Loucy (cell line): ENCODE measurements around the gene UXT.

ENCODE experiments used
- EZH2phosphoT487 ChIP-seq: fragments of 200-600 bp; IDR thresholded peaks from 2 replicates; pipeline ENCODE4 v1.6.1; 2018; ENCODE audit warnings: antibody characterized with exemption, mild to moderate bottlenecking, moderate library complexity, borderline replicate concordance
- TF ChIP-seq, protein P1 (sequence below): fragments of 200-600 bp; sonication (generic); conservative IDR thresholded peaks from 2 replicates; pipeline ENCODE4 v1.5.1; 2014; ENCODE audit warnings: mild to moderate bottlenecking, antibody characterized with exemption, low read length

DNA sequence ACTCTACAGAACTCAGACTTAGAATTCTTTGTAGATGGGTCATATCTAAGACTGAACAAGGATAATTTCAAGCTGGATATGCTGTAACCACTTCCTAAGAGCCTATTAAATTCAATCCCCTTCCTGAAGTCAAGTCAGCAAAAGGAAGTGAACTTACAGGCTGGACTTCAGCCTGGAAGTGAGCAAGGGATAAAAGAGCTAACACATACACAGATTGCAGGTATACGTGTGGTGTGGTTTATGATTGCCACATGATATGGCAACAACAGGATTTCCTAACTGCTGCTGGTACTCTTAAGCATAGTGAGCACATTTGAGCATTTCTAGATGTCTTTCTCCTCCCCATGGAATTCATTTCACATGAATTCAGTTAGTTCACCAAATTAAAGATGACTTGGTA, 38.2 kb upstream of the UXT start:
- TF ChIP-seq, protein P1, sequence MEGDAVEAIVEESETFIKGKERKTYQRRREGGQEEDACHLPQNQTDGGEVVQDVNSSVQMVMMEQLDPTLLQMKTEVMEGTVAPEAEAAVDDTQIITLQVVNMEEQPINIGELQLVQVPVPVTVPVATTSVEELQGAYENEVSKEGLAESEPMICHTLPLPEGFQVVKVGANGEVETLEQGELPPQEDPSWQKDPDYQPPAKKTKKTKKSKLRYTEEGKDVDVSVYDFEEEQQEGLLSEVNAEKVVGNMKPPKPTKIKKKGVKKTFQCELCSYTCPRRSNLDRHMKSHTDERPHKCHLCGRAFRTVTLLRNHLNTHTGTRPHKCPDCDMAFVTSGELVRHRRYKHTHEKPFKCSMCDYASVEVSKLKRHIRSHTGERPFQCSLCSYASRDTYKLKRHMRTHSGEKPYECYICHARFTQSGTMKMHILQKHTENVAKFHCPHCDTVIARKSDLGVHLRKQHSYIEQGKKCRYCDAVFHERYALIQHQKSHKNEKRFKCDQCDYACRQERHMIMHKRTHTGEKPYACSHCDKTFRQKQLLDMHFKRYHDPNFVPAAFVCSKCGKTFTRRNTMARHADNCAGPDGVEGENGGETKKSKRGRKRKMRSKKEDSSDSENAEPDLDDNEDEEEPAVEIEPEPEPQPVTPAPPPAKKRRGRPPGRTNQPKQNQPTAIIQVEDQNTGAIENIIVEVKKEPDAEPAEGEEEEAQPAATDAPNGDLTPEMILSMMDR: no peak
- TF ChIP-seq EZH2phosphoT487: no peak
